Hepatocyte (in vitro differentiated cells): Measurements from ENCODE around the gene PRKAR2A. TPM values are rescaled to one million over a fixed set of nuclear protein-coding genes. Genes with fewer than 3 reads are reported as not detected.

Experiments used
- DNase-seq: peaks from one replicate; pipeline ENCODE4 v3.0.0-alpha.2; 2016; ENCODE audit warnings: low spot score
- H2AFZ ChIP-seq: fragments of 200-600 bp; sonication (generic); 2 replicates; pipeline ENCODE4 v1.6.0; 2016; ENCODE audit warnings: antibody characterized with exemption, mild to moderate bottlenecking
- H3K27ac ChIP-seq: fragments of 200-600 bp; sonication (generic); 2 replicates; pipeline ENCODE4 v1.5.1; 2016; ENCODE audit warnings: mild to moderate bottlenecking
- H3K27me3 ChIP-seq: fragments of 200-600 bp; sonication (generic); 2 replicates; pipeline ENCODE4 v1.6.1; 2016
- H3K36me3 ChIP-seq: fragments of 200-600 bp; sonication (generic); replicated peaks from 2 replicates; pipeline ENCODE4 v1.5.1; 2016; ENCODE audit warnings: low read depth; ENCODE audit not compliant: insufficient read depth
- H3K4me1 ChIP-seq: fragments of 200-600 bp; sonication (generic); 2 replicates; pipeline ENCODE4 v1.5.1; 2016; ENCODE audit warnings: mild to moderate bottlenecking, moderate library complexity; ENCODE audit not compliant: insufficient read depth
- H3K4me2 ChIP-seq: fragments of 200-600 bp; sonication (generic); 2 replicates; pipeline ENCODE4 v1.6.0; 2016
- H3K4me3 ChIP-seq: fragments of 200-600 bp; sonication (generic); 2 replicates; pipeline ENCODE4 v1.5.1; 2016; ENCODE audit warnings: mild to moderate bottlenecking
- H3K79me2 ChIP-seq: fragments of 200-600 bp; sonication (generic); 2 replicates; pipeline ENCODE4 v1.6.0; 2017; ENCODE audit warnings: mild to moderate bottlenecking
- H3K9me2 ChIP-seq: fragments of 200-600 bp; sonication (generic); replicated peaks from 2 replicates; pipeline ENCODE4 v1.6.0; 2017; ENCODE audit warnings: mild to moderate bottlenecking; ENCODE audit not compliant: insufficient read depth
- H3K9me3 ChIP-seq: fragments of 200-600 bp; sonication (generic); 2 replicates; pipeline ENCODE4 v1.5.1; 2016; ENCODE audit warnings: low read depth, mild to moderate bottlenecking
- H4K20me1 ChIP-seq: fragments of 200-600 bp; sonication (generic); 2 replicates; pipeline ENCODE4 v1.6.0; 2016; ENCODE audit warnings: mild to moderate bottlenecking; ENCODE audit not compliant: insufficient read depth, poor library complexity, severe bottlenecking
- EZH2 ChIP-seq: fragments of 200-600 bp; sonication (generic); IDR thresholded peaks from 2 replicates; pipeline ENCODE4 v1.6.1; 2016; ENCODE audit warnings: antibody characterized with exemption, mild to moderate bottlenecking, borderline replicate concordance
- EZH2phosphoT487 ChIP-seq: fragments of 200-600 bp; sonication (generic); IDR thresholded peaks from one replicate; pipeline ENCODE4 v1.6.1; 2018; ENCODE audit warnings: antibody characterized with exemption, mild to moderate bottlenecking, low read depth, moderate library complexity; ENCODE audit not compliant: unreplicated experiment, severe bottlenecking
- WGBS: methylation state at CpG from one replicate; pipeline ENCODE4 v1.1.6; 2016; ENCODE audit warnings: low lambda C conversion rate; ENCODE audit errors: missing lambda C conversion rate; 5-methylcytosine and 5-hydroxymethylcytosine counted together
- polyA plus RNA-seq: library from polyadenylated mRNA; unstranded; fragments of >200 nt; fragmentation: Nextera tagmentation; extraction: Ambion mirVana; gene quantifications from 2 replicates; pipeline ENCODE4 v1.2.1, GENCODE V29; 2016
- total RNA-seq: library from RNA; depleted of rRNA; stranded (reverse); fragments of >200 nt; gene quantifications from 2 replicates; pipeline ENCODE4 v1.2.3, GENCODE V29; 2014
- TF ChIP-seq, protein P1 (sequence below): fragments of 200-600 bp; sonication (generic); IDR thresholded peaks from 2 replicates; pipeline ENCODE4 v1.5.1; 2016; ENCODE audit warnings: antibody characterized with exemption, mild to moderate bottlenecking; ENCODE audit not compliant: poor library complexity

The PRKAR2A gene
- total and polyA plus RNA-seq, 2 experiments from 2014 or later: 9.0 to 33.9 TPM

DNA sequence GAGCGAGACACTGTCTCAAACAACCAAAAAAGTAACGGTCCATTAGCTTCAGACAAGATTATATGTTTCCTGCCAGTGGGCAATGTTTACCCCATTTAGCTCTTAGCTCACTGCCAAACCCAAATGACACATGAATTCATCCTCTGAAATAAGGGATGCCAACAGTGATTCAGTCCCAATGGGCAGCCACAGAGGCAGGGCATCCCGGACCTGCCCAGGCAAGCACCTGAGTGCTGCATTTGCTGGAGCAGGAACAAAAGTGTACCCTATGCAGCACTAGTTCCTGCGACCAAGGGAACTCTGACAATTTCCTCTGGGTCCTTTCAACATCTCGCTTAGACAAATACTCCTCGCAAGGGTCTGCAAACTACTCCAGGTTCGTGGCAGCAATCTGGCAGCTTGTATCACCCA lies 138.6 kb downstream of the PRKAR2A start:
- no peak overlapping the region for H2AFZ ChIP-seq
- WGBS: 88% methylated on average over 7 of the region's 7 CpGs
- peaks cover 24% of the 10 kb centered on the region for H3K4me1 ChIP-seq
- no peaks in the 10 kb centered on the region for H3K36me3 ChIP-seq
- H3K4me3 ChIP-seq: no peak overlapping the region
- no peak for TF ChIP-seq EZH2
- TF ChIP-seq, protein P1, sequence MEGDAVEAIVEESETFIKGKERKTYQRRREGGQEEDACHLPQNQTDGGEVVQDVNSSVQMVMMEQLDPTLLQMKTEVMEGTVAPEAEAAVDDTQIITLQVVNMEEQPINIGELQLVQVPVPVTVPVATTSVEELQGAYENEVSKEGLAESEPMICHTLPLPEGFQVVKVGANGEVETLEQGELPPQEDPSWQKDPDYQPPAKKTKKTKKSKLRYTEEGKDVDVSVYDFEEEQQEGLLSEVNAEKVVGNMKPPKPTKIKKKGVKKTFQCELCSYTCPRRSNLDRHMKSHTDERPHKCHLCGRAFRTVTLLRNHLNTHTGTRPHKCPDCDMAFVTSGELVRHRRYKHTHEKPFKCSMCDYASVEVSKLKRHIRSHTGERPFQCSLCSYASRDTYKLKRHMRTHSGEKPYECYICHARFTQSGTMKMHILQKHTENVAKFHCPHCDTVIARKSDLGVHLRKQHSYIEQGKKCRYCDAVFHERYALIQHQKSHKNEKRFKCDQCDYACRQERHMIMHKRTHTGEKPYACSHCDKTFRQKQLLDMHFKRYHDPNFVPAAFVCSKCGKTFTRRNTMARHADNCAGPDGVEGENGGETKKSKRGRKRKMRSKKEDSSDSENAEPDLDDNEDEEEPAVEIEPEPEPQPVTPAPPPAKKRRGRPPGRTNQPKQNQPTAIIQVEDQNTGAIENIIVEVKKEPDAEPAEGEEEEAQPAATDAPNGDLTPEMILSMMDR: no peak
- no peak for TF ChIP-seq EZH2phosphoT487
- no peaks in the 10 kb centered on the region for H3K9me2 ChIP-seq
- no peaks in the 10 kb centered on the region for H3K9me3 ChIP-seq
- no peak overlapping the region for H3K27ac ChIP-seq
- no peak for DNase-seq
- H4K20me1 ChIP-seq: peaks cover 100% of the 10 kb centered on the region
- H3K4me2 ChIP-seq: no peak overlapping the region
- no peaks in the 10 kb centered on the region for H3K27me3 ChIP-seq
- H3K79me2 ChIP-seq: peaks cover 100% of the 10 kb centered on the region

DNA sequence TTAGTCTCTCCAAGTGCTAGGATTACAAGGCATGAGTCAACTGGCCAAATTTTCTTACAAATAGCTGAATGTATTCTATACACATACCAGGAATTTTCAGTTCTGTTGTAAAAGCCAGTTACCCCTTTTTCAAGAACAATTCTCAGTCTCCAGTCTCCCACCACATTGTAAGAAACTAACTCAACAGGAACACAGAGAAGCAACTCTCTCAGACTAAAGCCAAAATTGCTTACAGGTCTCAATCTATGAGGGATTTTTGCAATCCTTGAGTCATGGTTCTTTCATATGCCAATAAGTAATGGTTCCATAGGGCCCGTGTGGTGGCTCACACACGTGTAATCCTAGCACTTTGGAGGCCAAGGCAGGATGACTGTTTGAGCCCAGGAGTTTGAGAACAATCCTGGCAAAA lies 139.2 kb downstream of the PRKAR2A start:
- no peaks in the 10 kb centered on the region for H3K9me2 ChIP-seq
- H3K27me3 ChIP-seq: no peaks in the 10 kb centered on the region
- peaks cover 100% of the 10 kb centered on the region for H3K79me2 ChIP-seq
- DNase-seq: no peak
- H4K20me1 ChIP-seq: peaks cover 100% of the 10 kb centered on the region
- no peak overlapping the region for H3K4me2 ChIP-seq
- H3K27ac ChIP-seq: peak overlapping the region; percentile 18
- no peak overlapping the region for H2AFZ ChIP-seq
- H3K36me3 ChIP-seq: no peaks in the 10 kb centered on the region
- WGBS: 73% methylated on average over 2 of the region's 2 CpGs
- no peak for TF ChIP-seq EZH2
- no peak for TF ChIP-seq EZH2phosphoT487
- TF ChIP-seq, protein P1: no peak
- no peaks in the 10 kb centered on the region for H3K9me3 ChIP-seq
- no peak overlapping the region for H3K4me3 ChIP-seq
- peaks cover 18% of the 10 kb centered on the region for H3K4me1 ChIP-seq

DNA sequence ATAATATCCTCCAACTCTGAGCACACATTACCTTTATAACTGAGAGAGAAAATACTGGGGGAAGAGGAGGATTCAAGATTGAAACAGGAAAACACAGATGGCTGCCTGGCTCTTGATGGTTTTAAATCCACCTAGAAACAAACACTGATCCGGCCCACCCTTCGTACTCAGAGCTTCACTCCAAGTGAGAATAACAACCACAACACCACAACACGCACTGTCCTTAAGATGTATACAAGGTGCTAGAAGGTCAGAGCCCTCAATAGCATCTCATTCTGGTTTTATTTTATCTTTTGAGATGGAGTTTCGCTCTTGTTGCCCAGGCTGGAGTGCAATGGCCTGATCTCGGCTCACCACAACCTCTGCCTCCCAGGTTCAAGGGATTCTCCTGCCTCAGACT lies 140.5 kb downstream of the PRKAR2A start:
- 90% methylated on average over 5 of the region's 5 CpGs for WGBS
- no peaks in the 10 kb centered on the region for H3K9me3 ChIP-seq
- DNase-seq: no peak
- TF ChIP-seq EZH2: no peak
- TF ChIP-seq, protein P1: no peak
- no peak for TF ChIP-seq EZH2phosphoT487
- peaks cover 100% of the 10 kb centered on the region for H3K79me2 ChIP-seq
- H4K20me1 ChIP-seq: peaks cover 100% of the 10 kb centered on the region
- no peak overlapping the region for H3K27ac ChIP-seq
- H3K4me1 ChIP-seq: peaks cover 5% of the 10 kb centered on the region
- H3K4me2 ChIP-seq: no peak overlapping the region
- no peaks in the 10 kb centered on the region for H3K36me3 ChIP-seq
- H2AFZ ChIP-seq: no peak overlapping the region
- no peak overlapping the region for H3K4me3 ChIP-seq
- H3K27me3 ChIP-seq: no peaks in the 10 kb centered on the region
- no peaks in the 10 kb centered on the region for H3K9me2 ChIP-seq
